Measurements from ENCODE around the gene FFAR2. TPM values are rescaled to one million over a fixed set of nuclear protein-coding genes. Genes with fewer than 3 reads are reported as not detected.
"Not testable (repeated sequence)": the region's sequence is repeated elsewhere in the genome, so short reads cannot be mapped to it uniquely, and the experiment has no call there.

FFAR2 gene
- total and polyA plus RNA-seq, 3 donors from 2014 or later: 0.20 TPM; not detected in 2

- no peaks in the 10 kb centered on the region for H3K9me3 ChIP-seq
- no peak for TF ChIP-seq POLR2A (IDR thresholded peaks at IDR 0.05)
- no peak for TF ChIP-seq CTCF (IDR thresholded peaks at IDR 0.05)
- H3K4me1 ChIP-seq: no peaks in the 10 kb centered on the region
- intact Hi-C loops (cut with DNase I; ENCODE audit: low total_unique reads): no loop called here
- no peaks in the 10 kb centered on the region for H3K36me3 ChIP-seq (ENCODE audit: low read depth, missing control alignments)
- WGBS, 2 donors: 70 to 76% methylated on average over 5 to 7 of the region's 7 CpGs
- no peak for DNase-seq
- H3K27ac ChIP-seq: no peak overlapping the region
- H3K27me3 ChIP-seq: no peaks in the 10 kb centered on the region
- H3K4me3 ChIP-seq: no peak overlapping the region
Measured at GRCh38 chr19:35417713-35418534, 30.1 kb upstream of the FFAR2 start.

- H3K36me3 ChIP-seq (ENCODE audit: low read depth, missing control alignments): no peaks in the 10 kb centered on the region
- no peaks in the 10 kb centered on the region for H3K9me3 ChIP-seq
- TF ChIP-seq POLR2A (IDR thresholded peaks at IDR 0.05): no peak
- TF ChIP-seq CTCF (IDR thresholded peaks at IDR 0.05): no peak
- no peaks in the 10 kb centered on the region for H3K27me3 ChIP-seq
- no peak overlapping the region for H3K27ac ChIP-seq
- no peak overlapping the region for H3K4me3 ChIP-seq
- H3K4me1 ChIP-seq: no peaks in the 10 kb centered on the region
- 83 to 87% methylated on average over 3 of the region's 3 CpGs for WGBS, 2 donors
- no peak for DNase-seq
- intact Hi-C loops (cut with DNase I; ENCODE audit: low total_unique reads): no loop called here
Measured at GRCh38 chr19:35419046-35419445, 29.0 kb upstream of the FFAR2 start.

GRCh38 chr19:35419805-35420204 is 28.3 kb upstream of the FFAR2 start:
- no peak overlapping the region for H3K27ac ChIP-seq
- H3K9me3 ChIP-seq: no peaks in the 10 kb centered on the region
- H3K36me3 ChIP-seq (ENCODE audit: low read depth, missing control alignments): no peaks in the 10 kb centered on the region
- H3K4me1 ChIP-seq: no peaks in the 10 kb centered on the region
- H3K27me3 ChIP-seq: no peaks in the 10 kb centered on the region
- DNase-seq: no peak
- WGBS, 2 donors: 74 to 82% methylated on average over 5 of the region's 5 CpGs
- intact Hi-C loops (cut with DNase I; ENCODE audit: low total_unique reads): no loop called here
- H3K4me3 ChIP-seq: no peak overlapping the region
- TF ChIP-seq CTCF (IDR thresholded peaks at IDR 0.05) (no peak), POLR2A (IDR thresholded peaks at IDR 0.05) (no peak)

GRCh38 chr19:35421362-35421761 is 26.7 kb upstream of the FFAR2 start:
- Histone ChIP-seq H3K4me1 (no peaks in the 10 kb centered on the region), H3K4me3 (no peak overlapping the region), H3K9me3 (no peaks in the 10 kb centered on the region), H3K27ac (no peak overlapping the region), H3K27me3 (no peaks in the 10 kb centered on the region), H3K36me3 (ENCODE audit: low read depth, missing control alignments) (no peaks in the 10 kb centered on the region)
- 71 to 82% methylated on average over 11 of the region's 11 CpGs for WGBS, 2 donors
- DNase-seq: no peak
- no peak for TF ChIP-seq POLR2A (IDR thresholded peaks at IDR 0.05)
- TF ChIP-seq CTCF (IDR thresholded peaks at IDR 0.05): no peak
- intact Hi-C loops (cut with DNase I; ENCODE audit: low total_unique reads): no loop called here

GRCh38 chr19:35423406-35423805 is 24.7 kb upstream of the FFAR2 start:
- H3K9me3 ChIP-seq; H3K4me1 ChIP-seq; H3K36me3 ChIP-seq (ENCODE audit: low read depth, missing control alignments); intact Hi-C loops (cut with DNase I; ENCODE audit: low total_unique reads); H3K27me3 ChIP-seq; H3K4me3 ChIP-seq; H3K27ac ChIP-seq; DNase-seq: not testable (repeated sequence)
- WGBS, 2 donors: 93 to 95% methylated on average over 7 of the region's 7 CpGs
